ENCODE measurements around the gene MMP19.

- TF ChIP-seq CTCF (IDR thresholded peaks at IDR 0.05) (no peak), POLR2A (IDR thresholded peaks at IDR 0.05) (no peak)
Measured at GRCh38 chr12:55833056-55833455, 9.7 kb downstream of the MMP19 start.

Measured in Peyer's patch (tissue), 4 donors.